Measurements from ENCODE around the gene SIGLEC12. TPM values are rescaled to one million over a fixed set of nuclear protein-coding genes. Genes with fewer than 3 reads are reported as not detected.

The SIGLEC12 gene
- polyA plus RNA-seq, 1 donor (not counting 4 experiments of a cell fraction or from before 2014, with no cell fraction given): not detected

- Histone ChIP-seq H3K79me2 (ENCODE audit: control insufficient read depth, insufficient read depth, low read length) (no peaks in the 10 kb centered on the region), H3K9me3 (ENCODE audit: control insufficient read depth, low read depth, low read length) (no peaks in the 10 kb centered on the region), H3K4me3 (ENCODE audit: control insufficient read depth in 2 of 3, extremely low read depth in 1 of 3, insufficient read depth in 2 of 3, low read depth in 1 of 3, low read length in 3 of 3) (no peak overlapping the region), H3K9me1 (ENCODE audit: control insufficient read depth, extremely low read depth, insufficient read depth, low read length) (no peaks in the 10 kb centered on the region), H3K9ac (ENCODE audit: control insufficient read depth, extremely low read depth, insufficient read depth, low read length) (no peak overlapping the region), H2AFZ (ENCODE audit: control insufficient read depth, low read length) (no peak overlapping the region), H3K27ac (ENCODE audit: control insufficient read depth, insufficient read depth, low read length) (no peak overlapping the region), H3K4me1 (ENCODE audit: control insufficient read depth, extremely low read depth, insufficient read depth, low read length) (no peaks in the 10 kb centered on the region), H4K20me1 (ENCODE audit: control insufficient read depth, extremely low read depth, insufficient read depth, low read length) (no peaks in the 10 kb centered on the region), H3K27me3 (ENCODE audit: control insufficient read depth, extremely low read depth, insufficient read depth, low read length) (no peaks in the 10 kb centered on the region), H3K4me2 (ENCODE audit: control insufficient read depth, extremely low read depth, insufficient read depth, low read depth, low read length) (no peak overlapping the region), H3K36me3 (ENCODE audit: control insufficient read depth in 2 of 2, extremely low read depth in 1 of 2, insufficient read depth in 2 of 2, low read length in 2 of 2) (no peaks in the 10 kb centered on the region)
- no peak for TF ChIP-seq CTCF (optimal IDR thresholded peaks at IDR 0.05 in 1 of 3, IDR thresholded peaks at IDR 0.05 in 1 of 3, conservative IDR thresholded peaks at IDR 0.05 in 1 of 3; ENCODE audit: extremely low read depth in 1 of 3, insufficient read depth in 2 of 3, low read length in 3 of 3)
- TF ChIP-seq EZH2 (IDR thresholded peaks at IDR 0.05; ENCODE audit: low read length): no peak
- dilution Hi-C loops (cut with MboI; ENCODE audit: extremely low pct_ligation_motif_present, low sequenced_read_pairs): no loop called here
- no peak for DNase-seq (ENCODE audit: low read depth, low spot score)
- FAIRE-seq: no peak
Measured at GRCh38 chr19:51507640-51508058, 6.0 kb upstream of the SIGLEC12 start.

GRCh38 chr19:51507192-51507591 is 5.6 kb upstream of the SIGLEC12 start:
- no peak for DNase-seq (ENCODE audit: low read depth, low spot score)
- Histone ChIP-seq H3K4me3 (ENCODE audit: control insufficient read depth in 2 of 3, extremely low read depth in 1 of 3, insufficient read depth in 2 of 3, low read depth in 1 of 3, low read length in 3 of 3) (no peak overlapping the region), H3K27me3 (ENCODE audit: control insufficient read depth, extremely low read depth, insufficient read depth, low read length) (no peaks in the 10 kb centered on the region), H3K9me1 (ENCODE audit: control insufficient read depth, extremely low read depth, insufficient read depth, low read length) (no peaks in the 10 kb centered on the region), H3K9ac (ENCODE audit: control insufficient read depth, extremely low read depth, insufficient read depth, low read length) (no peak overlapping the region), H3K9me3 (ENCODE audit: control insufficient read depth, low read depth, low read length) (no peaks in the 10 kb centered on the region), H3K79me2 (ENCODE audit: control insufficient read depth, insufficient read depth, low read length) (no peaks in the 10 kb centered on the region), H3K4me1 (ENCODE audit: control insufficient read depth, extremely low read depth, insufficient read depth, low read length) (no peaks in the 10 kb centered on the region), H4K20me1 (ENCODE audit: control insufficient read depth, extremely low read depth, insufficient read depth, low read length) (no peaks in the 10 kb centered on the region), H3K27ac (ENCODE audit: control insufficient read depth, insufficient read depth, low read length) (no peak overlapping the region), H3K36me3 (ENCODE audit: control insufficient read depth in 2 of 2, extremely low read depth in 1 of 2, insufficient read depth in 2 of 2, low read length in 2 of 2) (no peaks in the 10 kb centered on the region), H2AFZ (ENCODE audit: control insufficient read depth, low read length) (no peak overlapping the region), H3K4me2 (ENCODE audit: control insufficient read depth, extremely low read depth, insufficient read depth, low read depth, low read length) (no peak overlapping the region)
- dilution Hi-C loops (cut with MboI; ENCODE audit: extremely low pct_ligation_motif_present, low sequenced_read_pairs): no loop called here
- no peak for FAIRE-seq
- no peak for TF ChIP-seq CTCF (optimal IDR thresholded peaks at IDR 0.05 in 1 of 3, IDR thresholded peaks at IDR 0.05 in 1 of 3, conservative IDR thresholded peaks at IDR 0.05 in 1 of 3; ENCODE audit: extremely low read depth in 1 of 3, insufficient read depth in 2 of 3, low read length in 3 of 3)
- no peak for TF ChIP-seq EZH2 (IDR thresholded peaks at IDR 0.05; ENCODE audit: low read length)

Data from keratinocyte (primary cell).